Hematopoietic multipotent progenitor cell (in vitro differentiated cells): Measurements from ENCODE around the gene TESPA1. TPM values are rescaled to one million over a fixed set of nuclear protein-coding genes. Genes with fewer than 3 reads are reported as not detected.
A peak's percentile ranks its signal among the peaks of the same experiment; 100 is the strongest.

Experiments used
- DNase-seq, 3 donors: peaks; one replicate each; pipeline ENCODE4 v3.0.0-alpha.2; 2011 to 2015; ENCODE audit warnings: low read depth in 2 of 3, low spot score in 2 of 3
- total RNA-seq: library from RNA; depleted of rRNA; stranded (reverse); fragments of >200 nt; gene quantifications from one replicate; pipeline ENCODE4 v1.2.3, GENCODE V29; 2012

The TESPA1 gene, protein sequence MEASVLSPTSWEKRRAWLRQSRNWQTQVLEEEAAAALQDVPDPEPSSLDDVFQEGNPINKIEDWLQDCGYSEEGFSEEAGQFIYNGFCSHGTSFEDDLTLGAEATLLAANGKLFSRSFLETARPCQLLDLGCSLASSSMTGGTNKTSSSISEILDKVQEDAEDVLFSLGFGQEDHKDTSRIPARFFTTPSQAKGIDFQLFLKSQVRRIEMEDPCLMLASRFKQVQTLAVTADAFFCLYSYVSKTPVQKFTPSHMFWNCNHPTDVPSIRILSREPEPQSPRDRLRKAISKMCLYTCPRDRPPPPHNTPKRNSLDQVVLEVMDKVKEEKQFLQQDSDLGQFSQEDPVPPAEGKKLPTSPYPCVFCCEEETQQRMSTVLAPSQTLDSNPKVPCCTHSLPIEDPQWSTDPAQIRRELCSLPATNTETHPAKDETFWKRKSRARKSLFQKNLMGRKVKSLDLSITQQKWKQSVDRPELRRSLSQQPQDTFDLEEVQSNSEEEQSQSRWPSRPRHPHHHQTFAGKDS
- total RNA-seq = 342 TPM

DNA sequence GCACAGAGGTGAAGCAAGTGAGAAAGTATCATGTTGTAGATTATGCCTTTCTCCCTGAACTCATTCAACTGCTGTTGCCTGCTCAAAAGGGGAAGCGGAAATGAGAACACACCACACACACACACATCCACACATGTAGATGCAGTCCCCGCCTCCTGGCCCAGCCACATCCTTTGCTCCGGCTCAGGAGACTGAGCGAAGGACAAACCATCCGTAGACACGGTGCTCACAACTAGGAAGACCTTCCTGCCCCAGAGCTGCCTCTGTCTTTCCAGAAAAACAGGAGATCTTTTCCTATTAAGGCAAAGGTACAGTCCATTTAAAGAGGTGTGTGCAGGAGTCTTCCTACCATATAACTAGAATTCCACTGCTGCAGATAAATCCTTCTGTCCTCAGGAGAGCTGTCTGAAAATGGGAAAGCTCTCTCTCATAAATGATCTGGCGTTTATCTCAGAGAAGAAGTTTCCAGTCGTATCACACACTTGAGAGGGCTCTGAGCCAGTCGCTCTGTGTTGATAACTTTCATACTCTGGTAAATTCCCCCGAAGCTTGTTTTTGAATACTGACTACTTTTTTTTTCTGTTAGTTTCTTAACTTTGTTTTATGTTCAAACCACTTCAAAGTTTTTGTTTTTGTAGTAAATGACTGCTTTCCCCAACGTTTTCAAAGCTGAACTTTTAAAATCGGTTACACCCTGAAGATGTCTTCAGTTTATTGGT, at the start of gene TESPA1:
Gene TESPA1 (minus strand): TSS at position 105 of the 719 bp plus-strand sequence. CDS start 10,200 bp downstream, outside the sequence.
- peak; percentile 61 to 95 (median 91) for DNase-seq

- DNase-seq = no peak
Observed at GRCh38 chr12:55034218-55034617, 49.7 kb upstream of the TESPA1 start.

- DNase-seq = no peak
Observed at GRCh38 chr12:55025508-55025907, 40.9 kb upstream of the TESPA1 start.

- DNase-seq = no peak
Observed at GRCh38 chr12:55024575-55024974, 40.0 kb upstream of the TESPA1 start.

DNA sequence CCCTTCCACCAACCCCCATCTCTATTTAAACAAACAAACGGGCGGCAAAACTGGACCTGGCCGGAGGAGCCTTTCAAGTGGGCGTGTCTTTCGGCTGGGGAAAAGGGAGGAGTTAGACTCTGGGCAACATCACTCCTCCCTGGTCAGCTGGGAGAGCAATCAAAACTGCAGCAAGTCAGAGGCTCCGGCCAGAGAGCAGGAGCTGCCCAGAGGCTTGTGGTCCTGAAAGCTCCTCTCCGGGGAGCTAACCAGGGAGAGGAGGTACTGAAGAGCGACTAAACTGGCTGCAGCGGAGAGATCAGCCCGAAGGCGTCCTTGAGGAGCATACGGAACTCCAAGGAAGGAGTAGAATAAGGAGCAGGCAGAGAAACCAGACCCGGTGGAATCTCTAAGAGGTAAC, 35.2 kb upstream of the TESPA1 start, which contains the start of gene NEUROD4:
Gene NEUROD4 (plus strand): TSS at position 191 of the 400 bp plus-strand sequence. CDS start 6,466 bp downstream, outside the sequence.
- peak in 2 of 3 donors; percentile 52 to 76 for DNase-seq

GRCh38 chr12:55017416-55017925, 32.9 kb upstream of the TESPA1 start:
- no peak for DNase-seq

DNA sequence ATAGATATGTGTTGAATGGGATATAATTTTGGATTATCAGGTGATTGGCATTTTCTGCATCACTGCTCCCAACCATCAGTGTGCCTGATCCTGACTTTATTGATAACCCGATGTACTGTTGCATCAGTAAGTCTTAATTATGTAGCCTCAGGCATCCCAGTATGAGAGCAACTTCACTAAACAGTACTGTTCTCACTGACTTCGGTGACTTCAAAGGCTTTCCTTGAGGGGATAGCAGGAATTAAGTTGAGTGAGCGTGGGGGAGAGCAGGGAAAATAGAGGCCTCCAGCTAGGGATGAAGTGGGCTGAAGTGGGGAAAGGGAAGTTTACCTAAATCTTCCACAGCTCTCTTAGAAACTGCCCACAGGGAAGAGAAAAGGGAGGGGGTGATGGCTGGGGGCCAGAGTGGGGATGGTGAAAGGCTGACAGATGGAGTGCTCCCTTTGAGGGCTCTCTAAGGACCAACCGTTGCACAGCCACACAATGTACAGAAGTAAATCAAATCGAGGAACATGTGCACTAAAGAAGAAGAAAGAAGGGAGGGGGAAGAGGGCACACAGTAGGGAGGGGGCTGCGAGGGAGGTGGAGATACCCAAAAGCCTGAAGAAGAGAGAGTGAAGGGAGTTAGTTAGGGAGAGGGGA, 24.5 kb upstream of the TESPA1 start:
- no peak for DNase-seq

DNA sequence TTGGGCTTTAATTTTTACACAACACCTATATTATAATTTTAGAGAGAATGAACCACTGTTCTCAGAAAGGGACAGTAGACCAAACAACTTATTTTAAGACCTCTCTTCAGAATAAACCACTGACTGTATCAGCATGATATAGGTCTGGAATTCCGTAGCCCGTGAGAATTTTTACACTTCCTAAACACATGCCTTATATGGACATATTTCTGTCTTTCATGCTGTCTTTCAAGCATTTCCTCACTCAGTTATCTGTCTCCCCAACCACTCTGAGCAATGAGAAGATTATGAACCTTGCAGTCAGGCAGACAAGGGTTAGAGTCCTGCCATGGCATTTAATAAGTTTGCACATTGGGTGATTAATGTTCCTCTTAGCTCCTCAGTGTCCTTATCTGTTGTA, 17.8 kb upstream of the TESPA1 start:
- DNase-seq = no peak

DNA sequence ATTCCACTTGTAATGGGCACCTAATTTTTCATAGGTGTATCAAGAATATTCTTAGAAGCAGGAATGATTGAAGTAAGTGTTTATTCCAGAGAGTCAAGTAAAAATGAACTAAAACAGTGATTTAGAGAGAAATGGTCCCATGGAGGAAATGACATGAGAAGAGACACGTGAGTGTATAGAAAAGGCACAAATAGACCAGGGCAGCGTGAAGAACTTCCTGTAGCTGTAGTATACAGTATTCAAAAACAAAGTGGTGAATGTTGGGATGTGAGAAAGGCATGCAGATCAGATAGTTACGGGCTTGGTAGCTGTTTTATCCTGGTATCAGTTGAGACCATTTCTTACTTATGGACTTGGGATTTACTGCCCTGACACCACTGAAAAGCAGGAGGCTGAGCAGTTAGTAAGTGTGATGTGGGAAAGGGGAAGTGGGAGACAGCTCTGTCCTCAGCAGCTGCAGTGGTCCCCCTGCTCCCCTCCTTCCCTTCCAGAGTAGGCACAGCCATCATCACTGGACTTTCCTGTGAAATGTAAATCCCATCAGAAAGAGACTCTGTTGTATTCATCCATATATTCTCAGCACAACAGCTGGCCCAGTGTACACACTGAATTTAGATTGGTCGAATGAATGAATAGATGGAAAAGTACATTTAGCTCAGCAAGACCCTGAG, 16.8 kb upstream of the TESPA1 start:
- DNase-seq = no peak

GRCh38 chr12:54998958-54999510, 14.5 kb upstream of the TESPA1 start:
- DNase-seq = peak in 1 of 3 donors; percentile 40

- no peak for DNase-seq
Observed at GRCh38 chr12:54997929-54998522, 13.5 kb upstream of the TESPA1 start.

- DNase-seq = peak in 2 of 3 donors; percentile 60 to 86
Observed at GRCh38 chr12:54996205-54996604, 11.6 kb upstream of the TESPA1 start.

GRCh38 chr12:54993181-54993835, 8.7 kb upstream of the TESPA1 start:
- DNase-seq = peak; percentile 66 to 85 (median 74)

- DNase-seq = no peak
Observed at GRCh38 chr12:54991991-54992375, 7.4 kb upstream of the TESPA1 start.

GRCh38 chr12:54991161-54991990, 6.8 kb upstream of the TESPA1 start:
- peak in 2 of 3 donors; percentile 51 to 66 for DNase-seq

- DNase-seq = no peak
Observed at GRCh38 chr12:54989829-54990228, 5.3 kb upstream of the TESPA1 start.

DNA sequence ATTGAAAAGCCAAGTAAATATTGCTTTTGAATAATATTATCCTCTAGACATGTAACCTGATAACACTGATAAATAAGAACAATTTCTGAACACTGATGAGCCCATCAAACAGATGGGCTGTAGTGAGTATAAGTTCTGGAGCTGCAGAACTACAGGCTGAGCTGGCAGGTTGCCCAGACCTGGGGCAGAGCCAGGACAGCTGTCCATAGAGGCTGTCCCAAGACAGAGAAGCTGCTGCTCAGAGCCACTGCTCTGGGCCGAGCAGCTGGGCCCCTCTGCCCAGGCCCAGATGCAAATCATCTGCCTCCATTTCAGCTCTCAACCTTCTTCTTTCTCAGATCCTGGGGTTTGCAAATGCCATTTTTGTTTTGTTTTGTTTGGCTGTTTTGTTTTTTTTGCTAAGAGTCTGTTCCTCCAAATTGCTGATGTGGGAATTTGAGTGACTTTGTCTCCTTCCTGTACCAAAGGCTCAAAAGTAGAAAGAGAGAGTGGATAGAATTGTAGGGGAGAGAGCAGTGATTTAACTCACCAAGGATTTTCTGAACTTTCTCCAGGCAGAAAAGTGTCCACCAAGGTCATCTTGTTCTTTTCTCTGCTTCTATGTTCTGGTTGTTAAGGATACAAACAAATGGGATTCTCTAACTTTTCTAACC, 4.0 kb upstream of the TESPA1 start:
- peak in 1 of 3 donors; percentile 40 for DNase-seq
